IPS DF 19.7 (cell line): Measurements from ENCODE around the gene MAEA.

ENCODE experiments used
- DNase-seq: peaks from one replicate; pipeline ENCODE4 v3.0.0-alpha.2; 2013; ENCODE audit warnings: low read depth, low spot score

Gene MAEA

DNA sequence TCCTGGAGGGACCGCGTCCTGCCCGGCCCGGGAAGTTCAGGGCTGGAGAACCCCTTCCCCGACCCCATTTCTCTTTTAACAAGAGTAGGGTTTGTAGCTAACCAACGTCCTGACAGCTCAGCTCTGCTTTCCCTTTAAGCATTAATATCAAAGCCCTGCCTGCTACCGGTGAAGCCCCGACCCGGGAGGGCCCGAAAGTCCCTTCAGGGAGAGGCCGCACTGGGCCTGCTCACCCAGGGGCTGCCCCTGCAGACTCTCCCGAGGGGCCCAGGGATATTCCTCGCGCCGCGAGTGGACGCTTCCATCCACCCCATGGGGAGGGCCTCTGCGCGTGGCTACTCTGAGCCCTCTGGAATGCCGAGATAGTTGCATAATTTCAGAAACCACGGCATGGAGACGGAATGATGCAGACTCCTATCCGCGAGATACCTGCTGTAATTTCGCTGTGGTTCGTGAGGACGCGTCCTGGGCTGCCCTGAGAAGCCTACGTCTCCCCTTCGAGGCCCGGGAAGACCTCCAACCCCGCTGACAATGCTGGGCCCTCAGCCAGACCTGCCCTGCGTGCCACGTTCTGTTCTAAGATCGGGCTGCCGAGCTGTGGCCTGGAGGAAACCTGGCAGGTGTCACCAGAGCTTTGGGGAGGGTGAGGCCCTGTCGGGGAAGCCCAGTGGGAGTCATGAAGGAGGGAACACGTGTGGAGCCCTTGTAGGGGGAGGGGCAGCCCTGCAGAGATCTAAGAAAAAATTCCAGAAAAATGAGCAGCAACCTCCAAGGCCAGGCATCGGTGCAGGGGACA, 39.8 kb upstream of the MAEA start:
- DNase-seq, result no peak

DNA sequence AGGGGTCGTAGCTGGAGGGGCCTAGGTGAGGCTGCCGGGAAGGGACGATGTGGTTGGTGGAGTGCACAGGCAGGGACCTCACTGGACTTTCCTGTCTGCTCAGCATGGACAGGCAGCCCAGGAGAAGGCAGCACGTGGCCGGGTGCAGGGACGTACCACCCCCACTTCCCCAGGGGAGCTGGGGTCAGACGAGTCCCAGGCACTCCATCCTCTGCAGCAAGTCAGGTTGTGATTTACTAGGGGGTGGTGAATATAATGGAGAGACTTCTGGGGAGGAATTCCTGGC, 39.2 kb upstream of the MAEA start:
- DNase-seq, result no peak

- DNase-seq, result no peak
These were observed 38.5 kb upstream of the MAEA start for GRCh38 chr4:1250921-1251772.

DNA sequence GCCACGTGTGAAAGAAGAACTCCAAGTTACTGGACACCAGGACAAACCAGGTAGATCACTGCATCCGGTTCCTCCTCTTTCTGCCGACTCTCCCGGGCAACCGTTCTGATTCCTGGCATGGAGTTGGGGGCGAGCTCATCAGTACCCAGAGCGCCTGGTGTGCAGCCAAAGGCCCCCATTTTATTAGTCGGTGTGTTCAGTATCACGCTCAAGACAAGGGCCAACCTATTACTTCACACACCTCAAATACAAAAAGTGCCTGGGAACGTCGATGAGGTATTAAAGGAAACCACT, 38.0 kb upstream of the MAEA start:
- no peak for DNase-seq

- no peak for DNase-seq
These were observed 36.7 kb upstream of the MAEA start for GRCh38 chr4:1252928-1253492.

DNA sequence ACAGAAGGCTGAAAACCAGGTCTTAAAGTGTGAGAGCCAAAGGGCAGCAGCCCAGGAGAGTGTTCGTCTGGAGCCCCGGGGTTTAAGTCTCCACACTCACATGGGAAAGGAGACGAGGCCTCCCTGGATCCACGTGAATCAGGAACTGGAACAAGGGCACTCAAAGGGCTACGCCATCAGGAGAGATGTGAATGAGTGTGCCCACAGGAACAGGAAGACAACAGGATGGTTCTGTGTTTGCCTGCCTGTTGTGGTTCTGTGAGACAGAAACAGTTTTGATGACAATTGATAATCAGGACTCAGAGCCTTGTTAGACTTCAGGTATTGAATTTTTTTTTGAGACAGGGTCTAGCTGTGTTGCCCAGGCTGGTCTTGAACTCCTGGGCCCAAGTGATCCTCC, 35.9 kb upstream of the MAEA start:
- no peak for DNase-seq

GRCh38 chr4:1255151-1255550, 34.5 kb upstream of the MAEA start:
- no peak for DNase-seq

- DNase-seq, result no peak
These were observed 34.0 kb upstream of the MAEA start for GRCh38 chr4:1255699-1256098.

- DNase-seq, result no peak
These were observed 31.2 kb upstream of the MAEA start for GRCh38 chr4:1258457-1258856.

GRCh38 chr4:1259966-1260365, 29.7 kb upstream of the MAEA start:
- DNase-seq, result no peak

GRCh38 chr4:1260418-1261106, 29.1 kb upstream of the MAEA start:
- DNase-seq, result no peak

GRCh38 chr4:1261107-1261928, 28.4 kb upstream of the MAEA start:
- DNase-seq, result no peak

GRCh38 chr4:1264942-1265341, 24.7 kb upstream of the MAEA start:
- DNase-seq, result no peak

DNA sequence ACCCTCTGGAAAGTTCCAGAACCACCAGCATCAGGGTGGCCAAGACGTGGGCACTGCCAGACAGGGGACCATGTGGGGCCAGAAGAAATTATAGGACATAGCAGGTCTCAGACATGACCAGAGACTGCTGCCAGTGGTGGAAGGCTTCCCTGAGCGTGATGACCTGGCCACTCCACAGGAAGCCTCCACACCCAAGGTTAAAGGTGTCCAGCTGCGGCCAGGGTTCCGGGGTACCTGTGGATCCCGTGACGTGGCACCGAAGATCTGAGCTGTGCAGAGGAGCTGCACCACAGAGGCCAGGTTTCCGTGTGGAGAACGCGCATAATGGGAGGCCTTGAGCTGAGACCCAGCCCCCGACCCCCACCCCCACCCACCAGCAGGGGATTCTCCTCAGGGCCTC, 24.3 kb upstream of the MAEA start:
- DNase-seq, result no peak

DNA sequence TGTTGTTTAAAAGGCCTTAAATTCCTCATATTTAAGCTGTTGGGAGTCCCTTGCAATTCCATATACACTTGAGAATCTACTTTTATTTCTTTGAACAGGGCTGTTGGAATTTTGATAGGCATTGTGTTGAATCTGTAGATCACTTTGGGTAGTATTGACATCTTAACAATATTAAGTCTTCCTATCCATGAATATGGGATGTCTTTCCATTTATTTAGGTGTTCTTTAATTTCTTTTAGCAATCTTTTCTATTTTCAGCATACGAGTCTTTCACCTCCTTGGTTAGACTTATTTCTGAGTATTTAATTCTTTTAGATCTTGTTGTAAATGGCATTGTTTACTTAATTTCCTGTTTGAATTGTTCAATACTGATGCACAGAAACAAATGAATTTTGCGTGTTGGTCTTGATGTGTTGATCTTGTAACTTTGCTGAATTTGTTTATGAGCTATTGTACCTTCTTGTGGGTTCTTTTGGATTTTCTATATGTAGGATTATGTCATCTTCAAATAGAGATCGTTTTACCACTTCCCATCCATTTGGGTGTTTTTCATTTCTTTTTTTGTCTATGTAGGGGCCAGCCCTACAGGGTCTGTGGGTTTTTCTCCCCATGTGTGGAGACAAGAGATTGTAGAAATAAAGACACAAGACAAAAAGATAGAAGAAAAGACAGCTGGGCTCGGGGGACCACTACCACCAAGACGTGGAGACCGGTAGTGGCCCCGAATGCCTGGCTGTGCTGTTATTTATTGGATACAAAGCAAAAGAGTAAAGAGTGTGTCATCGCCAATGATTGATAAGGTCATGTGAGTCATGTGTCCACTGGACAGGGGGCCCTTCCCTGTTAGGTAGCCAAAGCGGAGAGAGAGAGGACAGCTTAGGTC, 22.6 kb upstream of the MAEA start:
- DNase-seq, result no peak

DNA sequence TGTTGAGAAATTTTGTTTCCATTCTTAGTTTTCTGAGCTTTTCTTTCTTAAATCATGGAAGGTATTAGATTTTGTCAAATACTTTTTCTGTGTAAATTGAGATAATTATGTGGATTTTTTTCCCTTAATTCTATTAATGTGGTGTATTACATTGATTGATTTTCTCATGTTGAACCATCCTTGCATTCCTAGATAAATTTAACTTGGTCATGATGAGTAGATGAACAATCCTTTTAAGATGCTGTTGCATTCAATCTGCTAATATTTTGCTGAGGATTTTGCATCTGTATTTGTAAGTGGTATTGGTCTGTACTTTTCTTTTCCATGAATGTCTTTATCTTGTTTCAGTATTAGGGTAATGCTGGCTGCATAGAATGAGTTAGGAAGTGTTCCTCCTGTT, 20.5 kb upstream of the MAEA start:
- DNase-seq, result no peak

GRCh38 chr4:1271686-1272085, 18.0 kb upstream of the MAEA start:
- no peak for DNase-seq

DNA sequence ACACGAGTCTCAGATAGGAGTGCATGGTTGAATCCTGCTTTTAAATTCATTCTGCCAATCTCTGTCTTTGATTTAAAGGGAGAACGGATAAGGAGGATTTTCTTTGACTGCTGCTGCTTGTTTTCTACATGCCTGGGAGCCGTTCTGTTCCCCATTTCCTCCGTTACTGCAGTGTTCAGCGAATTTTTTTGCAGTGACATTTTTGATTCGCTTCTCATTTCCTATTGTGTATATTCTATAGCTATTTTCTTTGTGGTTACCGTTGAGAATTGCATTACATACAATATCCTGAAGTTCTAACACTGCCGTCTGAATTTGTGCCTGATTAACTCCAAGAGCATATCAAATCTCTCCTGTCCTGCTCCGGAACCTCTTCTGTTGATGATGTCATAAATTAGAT, 14.8 kb upstream of the MAEA start:
- DNase-seq, result no peak

DNA sequence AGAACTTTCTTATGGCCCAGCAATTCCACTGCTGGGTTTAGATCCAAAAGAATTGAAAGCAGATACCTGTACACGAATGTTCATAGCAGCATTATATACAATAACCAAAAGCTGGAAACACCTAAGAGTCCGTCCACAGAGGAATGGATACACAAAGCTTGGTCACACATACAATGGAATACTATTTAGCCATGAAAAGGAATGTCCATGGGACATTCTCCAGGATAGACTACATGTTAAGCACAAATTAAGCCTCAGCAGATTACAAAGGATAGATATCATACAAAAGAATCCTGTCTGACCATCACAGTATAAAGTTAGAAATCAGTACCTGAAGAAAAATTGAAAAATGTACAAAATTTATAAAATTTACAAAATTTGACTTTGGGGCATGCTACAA, 12.7 kb upstream of the MAEA start:
- no peak for DNase-seq
